CD14-positive monocyte (primary cell): ENCODE data around the gene SLC23A1. TPM values are rescaled to one million over a fixed set of nuclear protein-coding genes. Genes with fewer than 3 reads are reported as not detected.
A peak's percentile ranks its signal among the peaks of the same experiment; 100 is the strongest.

ENCODE experiments used
- DNase-seq, 3 donors: peaks; one replicate each; pipeline ENCODE4 v3.0.0-alpha.2; 2011 to 2022
- H2AFZ ChIP-seq: 2 replicates; pipeline ENCODE4 v1.6.0; 2012; ENCODE audit warnings: mild to moderate bottlenecking, low read depth, low read length, inconsistent platforms; ENCODE audit not compliant: insufficient read depth, poor library complexity, severe bottlenecking
- H3K27ac ChIP-seq, 2 donors: 1 replicate in 1 of 2; 2 replicates in 1 of 2; pipeline ENCODE4 v1.5.1; 2012 to 2013; ENCODE audit warnings: low read length in 2 of 2, control low read depth in 1 of 2, inconsistent platforms in 1 of 2, low read depth in 1 of 2, mild to moderate bottlenecking in 1 of 2
- H3K27me3 ChIP-seq, 2 donors: one replicate each; pipeline versions ENCODE4 v1.6.0 to v1.6.1; 2011 to 2013; ENCODE audit warnings: low read length in 2 of 2; ENCODE audit not compliant: control insufficient read depth in 2 of 2, insufficient read depth in 2 of 2
- H3K36me3 ChIP-seq, 2 donors: replicated peaks in 1 of 2; 1 replicate in 1 of 2; 2 replicates in 1 of 2; pipeline versions ENCODE4 v1.5.1 to v1.6.1; 2012 to 2013; ENCODE audit warnings: low read length in 2 of 2, control low read depth in 1 of 2, inconsistent platforms in 1 of 2, mild to moderate bottlenecking in 1 of 2; ENCODE audit not compliant: insufficient read depth in 2 of 2, control insufficient read depth in 1 of 2
- H3K4me1 ChIP-seq, 2 donors: 1 replicate in 1 of 2; 2 replicates in 1 of 2; pipeline versions ENCODE4 v1.5.1 to v1.6.1; 2012 to 2013; ENCODE audit warnings: low read length in 2 of 2, control low read depth in 1 of 2, inconsistent platforms in 1 of 2, mild to moderate bottlenecking in 1 of 2, moderate library complexity in 1 of 2; ENCODE audit not compliant: insufficient read depth in 2 of 2, control insufficient read depth in 1 of 2
- H3K4me2 ChIP-seq: replicated peaks from 2 replicates; pipeline ENCODE3; 2012; ENCODE audit warnings: low read length, moderate library complexity, mild to moderate bottlenecking; ENCODE audit not compliant: poor library complexity, severe bottlenecking; ENCODE audit errors: extremely low read depth
- H3K4me3 ChIP-seq, 3 experiments: fragments of 200-600 bp in 1 of 3; sonication (generic) in 1 of 3; replicated peaks in 1 of 3; 1 replicate in 2 of 3; 2 replicates in 1 of 3; pipeline ENCODE4 v1.5.1; 2011 to 2013; ENCODE audit warnings: low read length in 3 of 3, mild to moderate bottlenecking in 3 of 3, control low read depth in 2 of 3, low read depth in 2 of 3, inconsistent platforms in 1 of 3, moderate library complexity in 1 of 3
- H3K79me2 ChIP-seq: 2 replicates; pipeline ENCODE4 v1.6.0; 2012; ENCODE audit warnings: mild to moderate bottlenecking, control low read depth, inconsistent platforms, low read length, moderate library complexity; ENCODE audit not compliant: insufficient read depth
- H3K9ac ChIP-seq: 2 replicates; pipeline ENCODE4 v1.6.0; 2017; ENCODE audit warnings: low read length, mild to moderate bottlenecking; ENCODE audit not compliant: insufficient read depth, poor library complexity, severe bottlenecking
- H3K9me3 ChIP-seq, 2 donors: replicated peaks in 1 of 2; 1 replicate in 1 of 2; 2 replicates in 1 of 2; pipeline versions ENCODE4 v1.5.1 to v1.6.1; 2012 to 2013; ENCODE audit warnings: low read length in 2 of 2, control low read depth in 1 of 2; ENCODE audit not compliant: control insufficient read depth in 1 of 2, insufficient read depth in 1 of 2
- H4K20me1 ChIP-seq: 2 replicates; pipeline ENCODE4 v1.6.0; 2012; ENCODE audit warnings: mild to moderate bottlenecking, low read length, control low read depth, moderate library complexity; ENCODE audit not compliant: insufficient read depth
- H3K27ac Mint-ChIP-seq, 7 donors: one replicate each; pipeline ENCODE4 v1.8.0; 2020; ENCODE audit warnings: mild to moderate bottlenecking in 7 of 7, mixed read lengths in 7 of 7, moderate library complexity in 6 of 7, inconsistent platforms in 2 of 7
- H3K27me3 Mint-ChIP-seq, 3 donors: one replicate each; pipeline ENCODE4 v1.8.0; 2021 to 2022; ENCODE audit warnings: low read depth in 3 of 3, mild to moderate bottlenecking in 3 of 3, mixed read lengths in 3 of 3, moderate library complexity in 3 of 3, inconsistent platforms in 1 of 3
- H3K36me3 Mint-ChIP-seq, 2 donors: one replicate each; pipeline ENCODE4 v1.8.0; 2020; ENCODE audit warnings: mixed read lengths in 2 of 2, inconsistent platforms in 1 of 2, mild to moderate bottlenecking in 1 of 2
- H3K4me1 Mint-ChIP-seq: one replicate; pipeline ENCODE4 v1.8.0; 2020; ENCODE audit warnings: mild to moderate bottlenecking, mixed read lengths
- H3K4me3 Mint-ChIP-seq, 2 donors: one replicate each; pipeline ENCODE4 v1.8.0; 2020; ENCODE audit warnings: mild to moderate bottlenecking in 2 of 2, mixed read lengths in 2 of 2, moderate library complexity in 1 of 2
- H3K9me3 Mint-ChIP-seq, 7 donors: one replicate each; pipeline ENCODE4 v1.8.0; 2020 to 2022; ENCODE audit warnings: mixed read lengths in 7 of 7, mild to moderate bottlenecking in 6 of 7, moderate library complexity in 6 of 7, inconsistent platforms in 2 of 7
- CTCF ChIP-seq: fragments of 200-600 bp; IDR thresholded peaks from one replicate; pipeline ENCODE4 v1.8.0; 2022; ENCODE audit warnings: antibody characterized with exemption, mild to moderate bottlenecking
- WGBS: methylation state at CpG from one replicate; pipeline ENCODE4 v1.1.5; 2013; ENCODE audit warnings: missing lambda C conversion rate; ENCODE audit not compliant: insufficient coverage; 5-methylcytosine and 5-hydroxymethylcytosine counted together
- intact Hi-C, 2 donors: fragments of 100-400 bp; cut with micrococcal nuclease; formaldehyde crosslinking; loops; one replicate each; pipeline versions ENCODE4 v1.15.0 to v1.15.1; 2023
- polyA plus RNA-seq, 3 donors: library from polyadenylated mRNA; depleted of rRNA in 1 of 3; unstranded in 2 of 3; stranded (reverse) in 1 of 3; fragments of 300-500 nt in 2 of 3; fragments of >200 nt in 1 of 3; fragmentation: Illumina TruSeq in 2 of 3; gene quantifications; 1 replicate in 2 of 3; 2 replicates in 1 of 3; pipeline ENCODE4 v1.2.3, GENCODE V29; 2012 to 2021

The SLC23A1 gene
- polyA plus RNA-seq, 3 donors: not detected

- Histone ChIP-seq H3K9me3 (no peaks in the 10 kb centered on the region), H3K4me2 (no peak overlapping the region), H3K27me3 (no peaks in the 10 kb centered on the region), H3K4me3 (no peak overlapping the region), H3K27ac (no peak overlapping the region), H2AFZ (no peak overlapping the region), H3K79me2 (no peaks in the 10 kb centered on the region), H3K4me1 (peaks cover 19 to 23% of the 10 kb centered on the region in 2 donors), H3K9ac (no peak overlapping the region), H4K20me1 (no peaks in the 10 kb centered on the region), H3K36me3 (no peaks in the 10 kb centered on the region)
- intact Hi-C loops: no loop called here
- H3K4me1 Mint-ChIP-seq: peaks cover 23% of the 10 kb centered on the region
- peaks cover 0 to 11% (median 6%) of the 10 kb centered on the region in 3 donors for H3K27me3 Mint-ChIP-seq
- no peaks in the 10 kb centered on the region for H3K36me3 Mint-ChIP-seq
- TF ChIP-seq CTCF: no peak
- 100% methylated on average over 2 of the region's 3 CpGs for WGBS
- peak overlapping the region in 1 of 7 donors; percentile 27 for H3K27ac Mint-ChIP-seq
- no peaks in the 10 kb centered on the region for H3K9me3 Mint-ChIP-seq
- H3K4me3 Mint-ChIP-seq: no peak overlapping the region
- DNase-seq: no peak
Measured at GRCh38 chr5:139382807-139383206, 290 bp downstream of the SLC23A1 start.

- H3K79me2 ChIP-seq: no peaks in the 10 kb centered on the region
- 91% methylated on average over 20 of the region's 28 CpGs for WGBS
- intact Hi-C loops: no loop called here
- no peaks in the 10 kb centered on the region for H3K9me3 Mint-ChIP-seq
- no peaks in the 10 kb centered on the region for H4K20me1 ChIP-seq
- H3K4me1 ChIP-seq: peaks cover 19 to 23% of the 10 kb centered on the region in 2 donors
- H2AFZ ChIP-seq: no peak overlapping the region
- H3K9me3 ChIP-seq: no peaks in the 10 kb centered on the region
- H3K36me3 ChIP-seq: no peaks in the 10 kb centered on the region
- H3K27ac Mint-ChIP-seq: peak overlapping the region in 1 of 7 donors; percentile 27
- peaks cover under 1 to 1% of the 10 kb centered on the region in 2 donors for H3K36me3 Mint-ChIP-seq
- no peak for DNase-seq
- peaks cover 0 to 12% (median under 1%) of the 10 kb centered on the region in 3 donors for H3K27me3 Mint-ChIP-seq
- H3K4me1 Mint-ChIP-seq: peaks cover 23% of the 10 kb centered on the region
- H3K4me3 ChIP-seq: no peak overlapping the region
- TF ChIP-seq CTCF: no peak
- H3K27me3 ChIP-seq: no peaks in the 10 kb centered on the region
- no peak overlapping the region for H3K9ac ChIP-seq
- H3K4me3 Mint-ChIP-seq: no peak overlapping the region
- no peak overlapping the region for H3K27ac ChIP-seq
- no peak overlapping the region for H3K4me2 ChIP-seq
Measured at GRCh38 chr5:139381837-139382761, 998 bp downstream of the SLC23A1 start.
